BJ (cell line): ENCODE results near the gene ITPKA. TPM values are rescaled to one million over a fixed set of nuclear protein-coding genes. Genes with fewer than 3 reads are reported as not detected.

Experiments used
- CTCF ChIA-PET: fragments of 350-600 bp; formaldehyde crosslinking; extraction: SDS; loops from one replicate; lab custom pipeline; 2021; ENCODE audit warnings: antibody characterized with exemption, inconsistent platforms; lab: Yijun Ruan, JAX
- POLR2A ChIA-PET: fragments of 300-600 bp; sonication (Branson Sonifier 250); formaldehyde crosslinking; extraction: SDS; loops from one replicate; lab custom pipeline; 2021; ENCODE audit warnings: antibody characterized with exemption; lab: Charles Lee
- DNase-seq: peaks from one replicate; pipeline ENCODE4 v3.0.0-alpha.2; 2011; ENCODE audit warnings: low read depth
- H3K27me3 ChIP-seq: 2 replicates; pipeline ENCODE4 v1.6.0; 2011; ENCODE audit warnings: low read length; ENCODE audit not compliant: control insufficient read depth, insufficient read depth
- H3K36me3 ChIP-seq: 2 replicates; pipeline ENCODE4 v1.5.1; 2011; ENCODE audit warnings: low read length; ENCODE audit not compliant: control insufficient read depth, insufficient read depth
- H3K4me3 ChIP-seq: 2 replicates; pipeline ENCODE4 v1.5.1; 2011; ENCODE audit warnings: low read depth, mild to moderate bottlenecking, control low read depth, low read length
- CTCF ChIP-seq: IDR thresholded peaks from 2 replicates; pipeline ENCODE4 v1.5.1; 2011; ENCODE audit warnings: low read depth, mild to moderate bottlenecking, control low read depth, inconsistent platforms, low read length, moderate library complexity; ENCODE audit not compliant: insufficient read depth
- polyA plus RNA-seq: library from polyadenylated mRNA; depleted of rRNA; stranded (reverse); fragments of >200 nt; gene quantifications from 2 replicates; pipeline ENCODE4 v1.2.3, GENCODE V29; 2011

The ITPKA gene
- polyA plus RNA-seq, 1 experiment: 0.59 TPM

- TF ChIP-seq CTCF: no peak
- CTCF ChIA-PET: no interaction called here
- no peak overlapping the region for H3K4me3 ChIP-seq
- peaks cover 16% of the 10 kb centered on the region for H3K27me3 ChIP-seq
- no peak for DNase-seq
- POLR2A ChIA-PET: no interaction called here
- H3K36me3 ChIP-seq: no peaks in the 10 kb centered on the region
Measured at GRCh38 chr15:41499109-41499851, 5.6 kb downstream of the ITPKA start.

GRCh38 chr15:41501191-41501917, 7.7 kb downstream of the ITPKA start:
- Histone ChIP-seq H3K36me3 (no peaks in the 10 kb centered on the region), H3K27me3 (peaks cover 12% of the 10 kb centered on the region), H3K4me3 (peak overlapping the region; percentile 7; the same call in 1 of the 2 replicates)
- no peak for DNase-seq
- POLR2A ChIA-PET: no interaction called here
- TF ChIP-seq CTCF: no peak
- CTCF ChIA-PET: interaction anchor here (0.6 to 0.8 kb wide), 2 partner anchors 32 to 35 kb away, joined by 3 read pairs; no protein-coding TSS in a partner anchor

DNA sequence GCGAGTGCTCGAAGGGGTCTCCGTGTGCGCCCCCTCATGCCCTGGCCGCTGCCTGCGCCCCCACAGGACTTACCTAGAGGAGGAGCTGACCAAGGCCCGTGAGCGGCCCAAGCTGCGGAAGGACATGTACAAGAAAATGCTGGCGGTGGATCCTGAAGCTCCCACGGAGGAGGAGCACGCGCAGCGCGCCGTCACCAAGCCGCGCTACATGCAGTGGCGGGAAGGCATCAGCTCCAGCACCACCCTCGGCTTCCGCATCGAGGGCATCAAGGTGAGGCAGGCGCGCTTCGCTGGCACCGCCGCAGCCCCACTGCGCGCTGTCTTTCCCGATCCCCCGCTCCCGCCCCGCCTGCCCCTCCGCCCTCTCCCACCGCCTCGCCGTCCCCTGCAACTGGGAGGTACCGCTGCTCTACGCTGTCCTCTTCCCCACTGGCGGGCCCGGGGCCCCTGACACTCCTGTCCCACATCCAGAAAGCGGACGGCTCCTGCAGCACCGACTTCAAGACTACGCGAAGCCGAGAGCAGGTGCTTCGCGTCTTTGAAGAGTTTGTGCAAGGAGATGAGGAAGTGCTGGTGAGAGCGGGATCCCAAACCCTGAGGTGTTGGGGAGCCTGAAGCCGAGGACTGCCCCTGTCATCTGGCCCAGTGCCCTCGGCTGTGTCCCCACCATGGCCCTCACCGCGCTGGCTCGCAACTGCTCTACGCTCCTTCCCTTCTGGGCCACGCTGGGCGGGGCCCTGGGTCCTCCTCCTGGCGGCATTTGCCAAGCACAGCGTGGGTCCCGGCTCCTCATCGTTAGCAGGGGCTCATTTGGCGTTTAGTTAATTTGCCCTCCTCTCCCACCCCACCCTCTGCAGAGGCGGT, 8.5 kb downstream of the ITPKA start:
- POLR2A ChIA-PET: no interaction called here
- no peak for DNase-seq
- no peak overlapping the region; the same call in 1 of the 2 replicates for H3K4me3 ChIP-seq

GRCh38 chr15:41502795-41503668, 9.4 kb downstream of the ITPKA start:
- no peak for DNase-seq
- no peak for TF ChIP-seq CTCF
- no peaks in the 10 kb centered on the region for H3K36me3 ChIP-seq
- ChIA-PET CTCF (interaction anchor here (0.9 kb wide), 1 partner anchor 12 kb away, joined by 3 read pairs; no protein-coding TSS in a partner anchor), POLR2A (no interaction called here)
- no peak overlapping the region for H3K4me3 ChIP-seq
- peaks cover 12% of the 10 kb centered on the region for H3K27me3 ChIP-seq

More for the DNA sequence above, 8.5 kb downstream of the ITPKA start:
- peaks cover 12% of the 10 kb centered on the region for H3K27me3 ChIP-seq
- H3K36me3 ChIP-seq: no peaks in the 10 kb centered on the region
- CTCF ChIA-PET: interaction anchor here (0.6 to 0.8 kb wide), 2 partner anchors 33 to 36 kb away, joined by 3 read pairs; no protein-coding TSS in a partner anchor
- TF ChIP-seq CTCF: no peak
